T-helper 2 cell treated with Interferon-gamma antibody and Interleukin-4, amounts not matched to agents 5 μg/mL and 100 μg/mL, for 36 hours (primary cell): Measurements from ENCODE around the gene TMEM45B.
"Not testable (repeated sequence)": the region's sequence is repeated elsewhere in the genome, so short reads cannot be mapped to it uniquely, and the experiment has no call there.

Experiments used
- DNase-seq: peaks from one replicate; pipeline ENCODE4 v3.0.0; 2021; ENCODE audit warnings: low spot score
- H3K27ac Mint-ChIP-seq: one replicate; pipeline ENCODE4 v1.8.0; 2021; ENCODE audit warnings: mild to moderate bottlenecking, mixed read lengths
- H3K27me3 Mint-ChIP-seq: one replicate; pipeline ENCODE4 v1.8.0; 2021; ENCODE audit warnings: low read depth, mixed read lengths
- H3K36me3 Mint-ChIP-seq: one replicate; pipeline ENCODE4 v1.8.0; 2021; ENCODE audit warnings: low read depth, mixed read lengths
- H3K4me1 Mint-ChIP-seq: one replicate; pipeline ENCODE4 v1.8.0; 2021; ENCODE audit warnings: low read depth, mixed read lengths
- H3K4me3 Mint-ChIP-seq: one replicate; pipeline ENCODE4 v1.8.0; 2022; ENCODE audit warnings: mild to moderate bottlenecking, moderate library complexity, mixed read lengths
- H3K9me3 Mint-ChIP-seq: one replicate; pipeline ENCODE4 v1.8.0; 2021; ENCODE audit warnings: mixed read lengths

Gene TMEM45B

GRCh38 chr11:129820228-129820627 is 4.6 kb downstream of the TMEM45B start:
- not testable (repeated sequence) for H3K9me3 Mint-ChIP-seq, H3K27ac Mint-ChIP-seq, H3K36me3 Mint-ChIP-seq, H3K4me3 Mint-ChIP-seq, DNase-seq
- peaks cover 33% of the 10 kb centered on the region for H3K27me3 Mint-ChIP-seq
- H3K4me1 Mint-ChIP-seq: peaks cover 11% of the 10 kb centered on the region

DNA sequence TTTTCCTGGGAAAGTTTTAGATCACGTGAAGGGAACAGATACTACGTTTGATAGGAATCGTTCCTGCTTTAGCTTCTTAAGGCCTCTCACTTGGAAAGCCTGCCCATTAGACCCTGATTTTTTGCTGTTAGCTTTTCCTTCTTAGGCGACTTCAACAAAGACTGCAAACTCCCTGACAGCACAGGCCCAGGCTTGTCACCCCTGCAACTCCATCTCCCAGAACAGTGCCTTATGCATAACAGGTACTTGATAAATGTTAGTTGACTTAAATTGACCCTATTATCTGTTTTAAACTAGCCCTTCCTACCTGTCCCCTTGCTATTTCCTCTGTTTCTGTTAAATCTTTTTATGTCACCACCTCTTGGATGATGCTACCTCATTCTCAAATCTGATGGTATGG is 7.6 kb downstream of the TMEM45B start:
- not testable (repeated sequence) for H3K27ac Mint-ChIP-seq, H3K36me3 Mint-ChIP-seq, H3K9me3 Mint-ChIP-seq, H3K4me1 Mint-ChIP-seq, H3K4me3 Mint-ChIP-seq, DNase-seq
- peaks cover 11% of the 10 kb centered on the region for H3K27me3 Mint-ChIP-seq

- not testable (repeated sequence) for H3K36me3 Mint-ChIP-seq, H3K9me3 Mint-ChIP-seq, H3K4me3 Mint-ChIP-seq, H3K4me1 Mint-ChIP-seq, DNase-seq, H3K27ac Mint-ChIP-seq, H3K27me3 Mint-ChIP-seq
Measured at GRCh38 chr11:129823799-129824198, 8.2 kb downstream of the TMEM45B start.

- Mint-ChIP-seq H3K4me1 (peaks cover 3% of the 10 kb centered on the region), H3K36me3 (no peaks in the 10 kb centered on the region), H3K27me3 (peaks cover 7% of the 10 kb centered on the region), H3K9me3 (no peaks in the 10 kb centered on the region), H3K27ac (no peak overlapping the region), H3K4me3 (no peak overlapping the region)
- no peak for DNase-seq
Measured at GRCh38 chr11:129825380-129825779, 9.7 kb downstream of the TMEM45B start.

DNA sequence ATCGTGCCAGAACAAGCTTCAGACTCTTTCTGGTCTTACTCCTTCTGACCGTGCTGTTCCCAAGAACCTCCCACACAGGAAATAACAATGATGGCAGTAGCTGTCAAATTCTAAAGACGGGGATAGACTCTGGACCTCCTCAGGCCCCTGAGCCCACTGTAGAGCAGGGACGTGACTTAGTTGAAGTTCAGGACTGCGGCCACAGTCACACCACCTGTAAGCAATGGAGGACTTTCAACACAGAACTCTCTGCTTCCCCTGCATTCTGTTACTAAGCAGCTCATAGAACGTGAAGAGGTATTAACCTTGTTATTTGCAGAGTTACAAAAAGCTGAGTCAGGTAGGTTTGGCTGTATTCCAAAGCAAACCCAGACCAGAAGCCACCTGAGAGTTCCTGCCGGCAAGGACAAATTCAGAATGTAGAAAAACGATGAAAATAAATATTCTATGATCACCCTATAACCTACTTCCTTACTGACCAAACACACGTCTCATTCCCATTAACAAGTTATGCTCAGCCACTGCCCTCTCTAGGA is 12.7 kb downstream of the TMEM45B start:
- Mint-ChIP-seq H3K27ac (no peak overlapping the region), H3K9me3 (no peaks in the 10 kb centered on the region), H3K27me3 (peaks cover 2% of the 10 kb centered on the region), H3K4me3 (no peak overlapping the region), H3K36me3 (no peaks in the 10 kb centered on the region), H3K4me1 (peaks cover 3% of the 10 kb centered on the region)
- DNase-seq: no peak

DNA sequence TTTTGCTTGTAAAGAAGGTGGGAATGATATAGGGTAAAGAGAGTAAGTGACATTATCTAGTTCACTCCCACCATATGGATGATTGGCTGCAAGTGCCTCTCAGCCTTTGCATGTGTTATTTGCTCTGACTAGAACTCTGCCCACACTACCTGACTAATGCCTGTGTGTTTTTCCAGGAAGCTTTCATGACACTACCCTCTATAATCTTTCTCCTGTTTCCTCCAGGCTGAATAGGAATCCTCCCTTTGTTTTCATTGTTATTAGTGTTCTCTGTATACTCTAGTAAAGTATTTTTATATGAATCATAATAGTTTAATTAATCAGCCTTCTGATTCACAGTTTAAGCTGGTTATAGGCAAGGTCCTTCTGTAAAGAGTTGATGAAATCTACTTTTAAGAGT is 13.8 kb downstream of the TMEM45B start:
- not testable (repeated sequence) for H3K27ac Mint-ChIP-seq, DNase-seq, H3K27me3 Mint-ChIP-seq, H3K36me3 Mint-ChIP-seq, H3K4me3 Mint-ChIP-seq, H3K9me3 Mint-ChIP-seq, H3K4me1 Mint-ChIP-seq

GRCh38 chr11:129831227-129831626 is 15.6 kb downstream of the TMEM45B start:
- H3K4me3 Mint-ChIP-seq, H3K27ac Mint-ChIP-seq, H3K4me1 Mint-ChIP-seq, H3K36me3 Mint-ChIP-seq, H3K9me3 Mint-ChIP-seq, H3K27me3 Mint-ChIP-seq, DNase-seq: not testable (repeated sequence)

DNA sequence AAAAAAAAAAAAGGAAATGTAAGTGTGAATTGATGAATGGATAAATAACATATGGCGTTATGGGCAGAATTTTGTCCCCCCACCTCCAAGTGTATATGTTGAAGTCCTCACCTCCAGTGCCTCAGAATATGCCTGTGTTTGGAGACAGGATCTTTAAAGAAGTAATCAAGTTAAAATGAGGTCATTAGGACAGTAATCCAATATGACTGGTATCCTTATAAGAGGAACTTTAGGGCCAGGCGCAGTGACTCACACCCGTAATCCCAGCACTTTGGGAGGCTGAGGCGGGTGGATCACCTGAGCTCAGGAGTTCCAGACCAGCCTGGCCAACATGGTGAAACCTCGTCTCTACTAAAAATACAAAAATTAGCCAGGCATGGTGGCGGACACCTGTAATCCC is 17.6 kb downstream of the TMEM45B start:
- H3K4me3 Mint-ChIP-seq, H3K9me3 Mint-ChIP-seq, DNase-seq, H3K4me1 Mint-ChIP-seq, H3K27me3 Mint-ChIP-seq, H3K36me3 Mint-ChIP-seq, H3K27ac Mint-ChIP-seq: not testable (repeated sequence)

DNA sequence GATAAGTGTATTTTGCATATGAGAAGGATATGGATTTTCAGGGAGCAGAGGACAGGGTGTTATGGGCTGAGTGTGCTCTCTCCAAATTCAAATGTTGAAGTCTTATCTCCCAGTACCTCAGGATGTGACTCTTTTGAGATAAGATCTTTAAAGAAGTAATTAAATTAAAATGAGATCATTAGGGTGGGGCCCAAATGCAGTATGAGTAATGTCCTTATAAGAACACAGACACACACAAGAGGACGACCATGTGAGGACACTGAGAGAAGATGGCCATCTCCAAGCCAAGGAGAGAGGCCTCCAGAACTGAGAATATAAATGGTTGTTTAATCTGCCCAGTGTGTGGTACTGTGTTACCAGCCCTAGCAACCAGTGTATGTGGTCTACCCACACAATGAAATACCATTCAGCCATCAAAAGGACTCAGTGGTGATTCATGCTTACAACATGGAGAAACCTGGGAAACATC is 20.8 kb downstream of the TMEM45B start:
- not testable (repeated sequence) for H3K27me3 Mint-ChIP-seq, H3K4me3 Mint-ChIP-seq, DNase-seq, H3K9me3 Mint-ChIP-seq, H3K36me3 Mint-ChIP-seq
- Mint-ChIP-seq H3K4me1 (peaks cover 16% of the 10 kb centered on the region), H3K27ac (peak overlapping the region; percentile 20)

GRCh38 chr11:129836979-129837378 is 21.3 kb downstream of the TMEM45B start:
- H3K4me3 Mint-ChIP-seq: no peak overlapping the region
- H3K36me3 Mint-ChIP-seq: no peaks in the 10 kb centered on the region
- H3K27me3 Mint-ChIP-seq: peaks cover 6% of the 10 kb centered on the region
- H3K27ac Mint-ChIP-seq: no peak overlapping the region
- H3K9me3 Mint-ChIP-seq: peaks cover 3% of the 10 kb centered on the region
- H3K4me1 Mint-ChIP-seq: peaks cover 19% of the 10 kb centered on the region
- no peak for DNase-seq

DNA sequence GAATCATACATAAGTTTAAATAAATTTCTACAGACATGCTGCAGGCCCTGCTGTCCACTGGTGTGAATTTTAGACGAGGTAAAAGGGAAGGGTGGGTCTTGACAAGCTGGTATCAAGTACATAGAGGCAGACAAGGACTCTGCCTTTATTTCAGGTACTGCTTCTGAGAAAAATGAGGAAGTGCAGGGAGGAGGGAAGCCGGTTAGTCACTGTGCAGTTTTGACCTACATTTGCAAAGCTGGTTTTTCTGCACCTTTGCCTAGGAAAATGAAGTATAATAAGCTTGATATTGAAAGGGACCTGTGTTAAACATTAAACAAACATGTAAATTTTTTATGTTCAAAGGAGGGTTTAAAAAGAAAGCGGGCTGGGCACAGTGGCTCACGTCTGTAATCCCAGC is 24.6 kb downstream of the TMEM45B start:
- Mint-ChIP-seq H3K27me3 (peaks cover 18% of the 10 kb centered on the region), H3K4me3 (no peak overlapping the region), H3K36me3 (peaks cover 5% of the 10 kb centered on the region), H3K9me3 (peaks cover 10% of the 10 kb centered on the region), H3K27ac (no peak overlapping the region), H3K4me1 (peaks cover 25% of the 10 kb centered on the region)
- no peak for DNase-seq

- H3K27ac Mint-ChIP-seq: peak overlapping the region; percentile 37
- H3K4me3 Mint-ChIP-seq: peak overlapping the region; percentile 5
- peaks cover 33% of the 10 kb centered on the region for H3K4me1 Mint-ChIP-seq
- H3K9me3 Mint-ChIP-seq: peaks cover 10% of the 10 kb centered on the region
- peaks cover 18% of the 10 kb centered on the region for H3K27me3 Mint-ChIP-seq
- H3K36me3 Mint-ChIP-seq: peaks cover 5% of the 10 kb centered on the region
- no peak for DNase-seq
Measured at GRCh38 chr11:129842138-129842537, 26.5 kb downstream of the TMEM45B start.

DNA sequence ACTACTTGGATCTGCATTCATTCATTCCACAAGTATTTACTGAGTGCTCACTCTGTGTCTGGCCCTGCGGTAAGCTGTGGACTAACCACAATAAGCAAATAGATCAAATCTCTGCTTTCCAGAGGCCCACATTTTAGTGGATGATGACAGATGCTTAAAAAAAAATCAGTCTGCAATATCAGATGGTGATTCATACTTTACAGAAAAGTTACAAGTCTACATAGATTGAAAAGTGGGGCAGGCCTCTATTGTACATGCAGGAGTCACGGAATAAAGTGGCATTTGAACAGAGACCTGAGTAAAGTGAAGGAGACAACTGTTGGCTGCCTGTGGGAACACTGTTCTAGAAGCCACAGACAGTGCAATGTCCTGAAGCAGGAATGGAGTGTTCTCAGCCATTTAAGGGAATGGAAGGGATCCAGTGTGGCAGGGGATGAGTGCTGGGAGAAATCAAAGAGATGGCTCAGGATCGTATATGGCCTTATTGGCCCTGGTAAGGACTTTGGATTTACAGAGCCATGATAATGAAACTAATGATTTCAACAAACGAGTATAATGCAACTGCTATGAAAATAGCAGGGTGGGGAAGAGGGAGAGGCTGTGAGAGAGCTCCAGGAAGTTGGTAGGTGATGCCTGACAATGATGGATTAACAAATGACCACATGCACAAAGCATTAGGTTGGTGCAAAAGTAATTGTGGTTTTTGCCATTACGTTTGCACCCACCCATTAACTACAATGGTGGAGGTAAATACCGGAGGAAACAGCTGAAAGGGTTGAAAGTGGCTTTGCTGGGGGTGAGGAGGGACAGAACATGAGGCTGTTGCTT is 31.1 kb downstream of the TMEM45B start:
- peak overlapping the region; percentile 51 for H3K27ac Mint-ChIP-seq
- H3K36me3 Mint-ChIP-seq: peaks cover 5% of the 10 kb centered on the region
- peaks cover 10% of the 10 kb centered on the region for H3K9me3 Mint-ChIP-seq
- H3K4me1 Mint-ChIP-seq: peaks cover 25% of the 10 kb centered on the region
- peak overlapping the region; percentile 50 for H3K4me3 Mint-ChIP-seq
- peaks cover 12% of the 10 kb centered on the region for H3K27me3 Mint-ChIP-seq
- peak; percentile 25 for DNase-seq

DNA sequence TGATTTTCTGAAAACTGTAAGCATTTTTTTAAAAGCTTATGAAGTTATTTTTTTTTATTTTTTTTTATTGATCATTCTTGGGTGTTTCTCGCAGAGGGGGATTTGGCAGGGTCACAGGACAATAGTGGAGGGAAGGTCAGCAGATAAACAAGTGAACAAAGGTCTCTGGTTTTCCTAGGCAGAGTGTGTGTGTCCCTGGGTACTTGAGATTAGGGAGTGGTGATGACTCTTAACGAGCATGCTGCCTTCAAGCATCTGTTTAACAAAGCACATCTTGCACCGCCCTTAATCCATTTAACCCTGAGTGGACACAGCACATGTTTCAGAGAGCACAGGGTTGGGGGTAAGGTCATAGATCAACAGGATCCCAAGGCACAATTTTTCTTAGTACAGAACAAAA is 31.7 kb downstream of the TMEM45B start:
- Mint-ChIP-seq H3K4me1 (peaks cover 19% of the 10 kb centered on the region), H3K27me3 (peaks cover 11% of the 10 kb centered on the region)
- H3K4me3 Mint-ChIP-seq, H3K27ac Mint-ChIP-seq, DNase-seq, H3K36me3 Mint-ChIP-seq, H3K9me3 Mint-ChIP-seq: not testable (repeated sequence)
